K562 (cell line): Measurements from ENCODE around the gene VWA8.

Experiments
- GABPA ChIP-seq: fragments of 200-800 bp; sonication (Bioruptor generic); conservative IDR thresholded peaks from 2 replicates; pipeline ENCODE4 v1.6.1; 2016; ENCODE audit warnings: low read depth, missing genetic modification characterization, missing compliant biosample characterization
- POLR2AphosphoS5 ChIP-seq: IDR thresholded peaks from 2 replicates; pipeline ENCODE4 v1.6.1; 2011; ENCODE audit warnings: mild to moderate bottlenecking, low read depth, low read length, moderate library complexity; ENCODE audit not compliant: control insufficient read depth, insufficient read depth
- RNF2 ChIP-seq: sonication (generic); IDR thresholded peaks from 2 replicates; pipeline ENCODE4 v1.6.1; 2016
- SMARCA4 ChIP-seq: fragments of 450-650 bp; IDR thresholded peaks from 2 replicates; pipeline ENCODE4 v1.6.1; 2016
- TAF1 ChIP-seq: IDR thresholded peaks from 2 replicates; pipeline ENCODE4 v1.6.1; 2011; ENCODE audit warnings: mild to moderate bottlenecking, low read length, moderate library complexity; ENCODE audit not compliant: insufficient read depth, control insufficient read depth, severe bottlenecking; ENCODE audit errors: extremely low read depth
- ZFP36 ChIP-seq: fragments of 150-350 bp; IDR thresholded peaks from 2 replicates; pipeline ENCODE4 v1.6.1; 2018; ENCODE audit warnings: low read length, low read depth; ENCODE audit not compliant: partially characterized antibody
- ZNF217 ChIP-seq: sonication (generic); formaldehyde crosslinking; IDR thresholded peaks from 2 replicates; pipeline ENCODE4 v1.8.0; 2022; ENCODE audit warnings: mild to moderate bottlenecking, missing genetic modification reagents
- TF ChIP-seq, protein P1 (sequence below): sonication (generic); formaldehyde crosslinking; IDR thresholded peaks from 2 replicates; pipeline ENCODE4 v1.4.0; 2020; ENCODE audit warnings: mild to moderate bottlenecking, missing genetic modification reagents
- TF ChIP-seq, protein P2 (sequence below): fragments of 250-450 bp; sonication (Bioruptor Pico); IDR thresholded peaks from 2 replicates; pipeline ENCODE4 v1.4.0; 2020; ENCODE audit warnings: mild to moderate bottlenecking, moderate library complexity, borderline replicate concordance

DNA sequence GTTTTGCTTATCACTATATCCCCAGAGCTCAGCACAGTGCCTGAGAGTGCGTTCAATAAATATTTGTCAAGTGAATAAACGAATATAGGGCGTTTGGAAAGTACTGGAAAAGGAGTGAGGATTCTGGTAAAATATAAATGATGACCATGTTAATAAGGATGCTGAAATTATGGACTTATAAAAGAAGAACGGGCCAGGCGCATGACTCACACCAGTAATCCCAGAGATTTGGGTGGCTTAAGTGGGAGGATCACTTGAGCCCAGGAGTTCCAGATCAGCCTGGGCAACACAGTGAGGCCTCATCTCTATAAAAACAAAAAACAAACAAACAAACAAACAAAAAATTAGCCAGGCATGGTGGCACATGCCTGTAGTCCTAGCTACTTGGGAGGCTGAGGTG is 198.1 kb downstream of the VWA8 start:
- TF ChIP-seq ZFP36 (no peak), TAF1 (no peak), GABPA (tag) (no peak), ZNF217 (CRISPR knock-in tag) (no peak), RNF2 (no peak), SMARCA4 (no peak), POLR2AphosphoS5 (no peak)
- TF ChIP-seq, protein P1, sequence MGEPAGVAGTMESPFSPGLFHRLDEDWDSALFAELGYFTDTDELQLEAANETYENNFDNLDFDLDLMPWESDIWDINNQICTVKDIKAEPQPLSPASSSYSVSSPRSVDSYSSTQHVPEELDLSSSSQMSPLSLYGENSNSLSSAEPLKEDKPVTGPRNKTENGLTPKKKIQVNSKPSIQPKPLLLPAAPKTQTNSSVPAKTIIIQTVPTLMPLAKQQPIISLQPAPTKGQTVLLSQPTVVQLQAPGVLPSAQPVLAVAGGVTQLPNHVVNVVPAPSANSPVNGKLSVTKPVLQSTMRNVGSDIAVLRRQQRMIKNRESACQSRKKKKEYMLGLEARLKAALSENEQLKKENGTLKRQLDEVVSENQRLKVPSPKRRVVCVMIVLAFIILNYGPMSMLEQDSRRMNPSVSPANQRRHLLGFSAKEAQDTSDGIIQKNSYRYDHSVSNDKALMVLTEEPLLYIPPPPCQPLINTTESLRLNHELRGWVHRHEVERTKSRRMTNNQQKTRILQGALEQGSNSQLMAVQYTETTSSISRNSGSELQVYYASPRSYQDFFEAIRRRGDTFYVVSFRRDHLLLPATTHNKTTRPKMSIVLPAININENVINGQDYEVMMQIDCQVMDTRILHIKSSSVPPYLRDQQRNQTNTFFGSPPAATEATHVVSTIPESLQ (CRISPR knock-in tag): no peak
- TF ChIP-seq, protein P2, sequence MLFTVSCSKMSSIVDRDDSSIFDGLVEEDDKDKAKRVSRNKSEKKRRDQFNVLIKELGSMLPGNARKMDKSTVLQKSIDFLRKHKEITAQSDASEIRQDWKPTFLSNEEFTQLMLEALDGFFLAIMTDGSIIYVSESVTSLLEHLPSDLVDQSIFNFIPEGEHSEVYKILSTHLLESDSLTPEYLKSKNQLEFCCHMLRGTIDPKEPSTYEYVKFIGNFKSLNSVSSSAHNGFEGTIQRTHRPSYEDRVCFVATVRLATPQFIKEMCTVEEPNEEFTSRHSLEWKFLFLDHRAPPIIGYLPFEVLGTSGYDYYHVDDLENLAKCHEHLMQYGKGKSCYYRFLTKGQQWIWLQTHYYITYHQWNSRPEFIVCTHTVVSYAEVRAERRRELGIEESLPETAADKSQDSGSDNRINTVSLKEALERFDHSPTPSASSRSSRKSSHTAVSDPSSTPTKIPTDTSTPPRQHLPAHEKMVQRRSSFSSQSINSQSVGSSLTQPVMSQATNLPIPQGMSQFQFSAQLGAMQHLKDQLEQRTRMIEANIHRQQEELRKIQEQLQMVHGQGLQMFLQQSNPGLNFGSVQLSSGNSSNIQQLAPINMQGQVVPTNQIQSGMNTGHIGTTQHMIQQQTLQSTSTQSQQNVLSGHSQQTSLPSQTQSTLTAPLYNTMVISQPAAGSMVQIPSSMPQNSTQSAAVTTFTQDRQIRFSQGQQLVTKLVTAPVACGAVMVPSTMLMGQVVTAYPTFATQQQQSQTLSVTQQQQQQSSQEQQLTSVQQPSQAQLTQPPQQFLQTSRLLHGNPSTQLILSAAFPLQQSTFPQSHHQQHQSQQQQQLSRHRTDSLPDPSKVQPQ (CRISPR knock-in tag): no peak
